GM23248 (cell line): ENCODE measurements around the gene RALGPS1.

Experiments
- EZH2 ChIP-seq: fragments of 200-600 bp; sonication (generic); IDR thresholded peaks from 2 replicates; pipeline ENCODE4 v1.6.1; 2018; ENCODE audit warnings: antibody characterized with exemption, mild to moderate bottlenecking; ENCODE audit not compliant: insufficient read depth, poor library complexity, severe bottlenecking
- EZH2phosphoT487 ChIP-seq: fragments of 200-600 bp; sonication (generic); IDR thresholded peaks from 2 replicates; pipeline ENCODE4 v1.6.1; 2018; ENCODE audit warnings: antibody characterized with exemption, moderate library complexity, mild to moderate bottlenecking, low read depth; ENCODE audit not compliant: insufficient read depth

GRCh38 chr9:127252410-127253318 is 338.1 kb downstream of the RALGPS1 start:
- TF ChIP-seq EZH2 (no peak), EZH2phosphoT487 (no peak)
